Medulla oblongata (tissue), 1 donor: ENCODE results near the gene PPARGC1A.

Experiments
- DNase-seq: peaks from one replicate; pipeline ENCODE4 v3.0.0-alpha.2; 2015; ENCODE audit errors: extremely low spot score

The PPARGC1A gene

GRCh38 chr4:23844961-23845360, 44.9 kb downstream of the PPARGC1A start:
- no peak for DNase-seq

- no peak for DNase-seq
Observed at GRCh38 chr4:23839279-23839678, 50.6 kb downstream of the PPARGC1A start.

- no peak for DNase-seq
Observed at GRCh38 chr4:23838607-23839006, 51.2 kb downstream of the PPARGC1A start.

- DNase-seq, result no peak
Observed at GRCh38 chr4:23838131-23838530, 51.7 kb downstream of the PPARGC1A start.

GRCh38 chr4:23837371-23837770, 52.5 kb downstream of the PPARGC1A start:
- no peak for DNase-seq

- DNase-seq, result no peak
Observed at GRCh38 chr4:23835774-23836478, 53.9 kb downstream of the PPARGC1A start.

GRCh38 chr4:23828779-23829178, 61.1 kb downstream of the PPARGC1A start:
- no peak for DNase-seq

- no peak for DNase-seq
Observed at GRCh38 chr4:23828020-23828715, 61.7 kb downstream of the PPARGC1A start.

- DNase-seq, result no peak
Observed at GRCh38 chr4:23822181-23822580, 67.7 kb downstream of the PPARGC1A start.

- no peak for DNase-seq
Observed at GRCh38 chr4:23819041-23819511, 70.8 kb downstream of the PPARGC1A start.

- DNase-seq, result no peak
Observed at GRCh38 chr4:23818097-23818885, 71.6 kb downstream of the PPARGC1A start.

GRCh38 chr4:23814996-23815660, 74.7 kb downstream of the PPARGC1A start:
- DNase-seq, result no peak

GRCh38 chr4:23814587-23814986, 75.3 kb downstream of the PPARGC1A start:
- DNase-seq, result no peak

- no peak for DNase-seq
Observed at GRCh38 chr4:23811161-23811560, 78.7 kb downstream of the PPARGC1A start.

- DNase-seq, result no peak
Observed at GRCh38 chr4:23805450-23805851, 84.4 kb downstream of the PPARGC1A start.

GRCh38 chr4:23789762-23790161, 100.1 kb downstream of the PPARGC1A start:
- no peak for DNase-seq

GRCh38 chr4:23788460-23788859, 101.4 kb downstream of the PPARGC1A start:
- no peak for DNase-seq

GRCh38 chr4:23788027-23788426, 101.8 kb downstream of the PPARGC1A start:
- no peak for DNase-seq

- no peak for DNase-seq
Observed at GRCh38 chr4:23782778-23783437, 106.9 kb downstream of the PPARGC1A start.

GRCh38 chr4:23779839-23780238, 110.0 kb downstream of the PPARGC1A start:
- DNase-seq, result no peak

- no peak for DNase-seq
Observed at GRCh38 chr4:23779422-23779821, 110.4 kb downstream of the PPARGC1A start.
